Right cardiac atrium (tissue), 5 donors: Measurements from ENCODE around the gene ZNF554. TPM values are rescaled to one million over a fixed set of nuclear protein-coding genes. Genes with fewer than 3 reads are reported as not detected.
"Not testable (repeated sequence)": the region's sequence is repeated elsewhere in the genome, so short reads cannot be mapped to it uniquely, and the experiment has no call there.

ENCODE experiments used
- ATAC-seq, 2 donors: fragments of 200-7000 bp; cut with Tn5 transposase; one replicate each; pipeline versions ENCODE4 v1.8.0 to v1.9.1; 2020; ENCODE audit warnings: moderate library complexity in 2 of 2, mild to moderate bottlenecking in 1 of 2
- DNase-seq, 3 donors: peaks; one replicate each; pipeline ENCODE4 v3.0.0-alpha.2; 2020
- H3K27ac ChIP-seq: one replicate; pipeline ENCODE4 v1.5.1; 2013; ENCODE audit warnings: mild to moderate bottlenecking, low read length, control low read depth, moderate library complexity
- H3K27me3 ChIP-seq: one replicate; pipeline ENCODE4 v1.6.1; 2013; ENCODE audit not compliant: control insufficient read depth, insufficient read depth
- H3K4me1 ChIP-seq: one replicate; pipeline ENCODE4 v1.6.1; 2013; ENCODE audit warnings: low read length; ENCODE audit not compliant: control insufficient read depth, insufficient read depth
- H3K4me3 ChIP-seq: one replicate; pipeline ENCODE4 v1.5.1; 2013; ENCODE audit warnings: low read length, control low read depth
- H3K9me3 ChIP-seq: one replicate; pipeline ENCODE4 v1.6.1; 2013; ENCODE audit warnings: low read length; ENCODE audit not compliant: control insufficient read depth
- WGBS: extraction: QIAGEN DNeasy Blood & Tissue Kit; methylation state at CpG from one replicate; pipeline ENCODE4 v1.1.7; 2013; 5-methylcytosine and 5-hydroxymethylcytosine counted together
- intact Hi-C, 4 donors: fragments of 100-400 bp; cut with DNase I; formaldehyde crosslinking; loops; one replicate each; pipeline versions ENCODE4 v1.11.0 to v1.14.0; 2022 to 2023
- polyA plus RNA-seq: library from polyadenylated mRNA; stranded (reverse); fragments of 200-250 nt; gene quantifications from one replicate; pipeline ENCODE4 v1.2.3, GENCODE V29; 2013
- total RNA-seq, 4 donors: library from RNA; stranded (reverse); fragmentation: NEBNext Ultra II Directional; extraction: Animal tissue kit (Norgen Biotek cat#: 25700); gene quantifications; one replicate each; pipeline ENCODE4 v1.2.1, GENCODE V29; 2021
- donor health status: healthy with polysubstance abuse.
- donor health status: DM: no; HTN: yes; CAD: no.
- donor health status: DM: no; HTN: no; CAD: no.
- donor health status: DM: no; HTN: yes; CAD: no; lungs with severe emphysema.
- donor health status: DM: yes; HTN: yes; CAD: no.

The ZNF554 gene
- total and polyA plus RNA-seq, 5 donors, result 4.7 to 6.7 (median 6.1) TPM

- H3K4me3 ChIP-seq, result no peak overlapping the region
- no peaks in the 10 kb centered on the region for H3K9me3 ChIP-seq
- 82% methylated on average over 16 of the region's 16 CpGs for WGBS
- ATAC-seq (peak in 1 of 2 donors; percentile 25), DNase-seq (no peak)
- H3K4me1 ChIP-seq, result no peaks in the 10 kb centered on the region
- no peak overlapping the region for H3K27ac ChIP-seq
- H3K27me3 ChIP-seq, result no peaks in the 10 kb centered on the region
- intact Hi-C loops, result no loop called here
Measured at GRCh38 chr19:2791876-2792275, 27.8 kb upstream of the ZNF554 start.

GRCh38 chr19:2792666-2793065, 27.0 kb upstream of the ZNF554 start:
- H3K27me3 ChIP-seq, H3K27ac ChIP-seq, H3K4me3 ChIP-seq, DNase-seq, H3K9me3 ChIP-seq, ATAC-seq, H3K4me1 ChIP-seq, intact Hi-C loops: not testable (repeated sequence)
- WGBS, result 96% methylated on average over 10 of the region's 10 CpGs

DNA sequence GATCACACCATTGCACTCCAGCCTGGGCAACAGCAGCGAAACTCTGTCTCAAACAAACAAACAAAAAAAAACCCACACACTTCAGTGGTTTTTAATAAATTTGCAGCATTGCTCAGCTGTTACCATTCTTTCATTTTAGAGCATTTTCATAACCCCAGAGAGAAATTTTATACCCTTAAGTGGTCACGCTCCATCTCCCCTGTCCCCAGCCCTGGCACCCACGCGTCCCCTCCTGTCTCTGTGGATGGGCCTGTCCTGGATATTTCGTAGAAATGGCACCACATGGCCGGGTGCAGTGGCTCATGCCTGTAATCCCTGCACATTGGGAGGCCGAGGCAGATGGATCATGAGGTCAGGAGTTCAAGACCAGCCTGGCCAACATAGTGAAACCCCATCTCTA, 26.5 kb upstream of the ZNF554 start:
- DNase-seq, result no peak
- Histone ChIP-seq H3K9me3 (no peaks in the 10 kb centered on the region), H3K27ac (no peak overlapping the region), H3K4me1 (no peaks in the 10 kb centered on the region), H3K4me3 (no peak overlapping the region), H3K27me3 (no peaks in the 10 kb centered on the region)
- WGBS, result 94% methylated on average over 7 of the region's 7 CpGs
- intact Hi-C loops, result no loop called here
- ATAC-seq, result no peak

DNA sequence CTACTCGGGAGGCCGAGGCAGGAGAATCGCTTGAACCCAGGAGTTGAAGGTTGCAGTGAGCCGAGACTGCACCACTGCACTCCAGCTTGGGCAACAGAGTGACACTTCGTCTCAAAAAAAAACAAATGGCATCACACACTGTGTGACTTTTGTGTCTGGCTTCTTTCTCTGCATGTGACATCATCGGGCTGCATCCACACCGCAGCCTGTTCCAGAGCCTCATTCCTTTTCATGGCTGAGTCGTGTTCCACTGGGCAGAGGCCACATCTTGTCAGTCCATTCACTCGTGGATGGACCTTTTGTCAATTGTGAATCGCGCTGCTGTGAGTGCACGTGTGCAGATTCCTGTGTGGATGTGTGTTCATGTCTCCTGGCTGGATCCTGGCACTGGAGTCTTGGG, 26.1 kb upstream of the ZNF554 start:
- ATAC-seq (no peak), DNase-seq (no peak)
- Histone ChIP-seq H3K9me3 (no peaks in the 10 kb centered on the region), H3K4me3 (no peak overlapping the region), H3K27ac (no peak overlapping the region), H3K4me1 (no peaks in the 10 kb centered on the region), H3K27me3 (no peaks in the 10 kb centered on the region)
- WGBS, result 96% methylated on average over 12 of the region's 12 CpGs
- intact Hi-C loops, result no loop called here

DNA sequence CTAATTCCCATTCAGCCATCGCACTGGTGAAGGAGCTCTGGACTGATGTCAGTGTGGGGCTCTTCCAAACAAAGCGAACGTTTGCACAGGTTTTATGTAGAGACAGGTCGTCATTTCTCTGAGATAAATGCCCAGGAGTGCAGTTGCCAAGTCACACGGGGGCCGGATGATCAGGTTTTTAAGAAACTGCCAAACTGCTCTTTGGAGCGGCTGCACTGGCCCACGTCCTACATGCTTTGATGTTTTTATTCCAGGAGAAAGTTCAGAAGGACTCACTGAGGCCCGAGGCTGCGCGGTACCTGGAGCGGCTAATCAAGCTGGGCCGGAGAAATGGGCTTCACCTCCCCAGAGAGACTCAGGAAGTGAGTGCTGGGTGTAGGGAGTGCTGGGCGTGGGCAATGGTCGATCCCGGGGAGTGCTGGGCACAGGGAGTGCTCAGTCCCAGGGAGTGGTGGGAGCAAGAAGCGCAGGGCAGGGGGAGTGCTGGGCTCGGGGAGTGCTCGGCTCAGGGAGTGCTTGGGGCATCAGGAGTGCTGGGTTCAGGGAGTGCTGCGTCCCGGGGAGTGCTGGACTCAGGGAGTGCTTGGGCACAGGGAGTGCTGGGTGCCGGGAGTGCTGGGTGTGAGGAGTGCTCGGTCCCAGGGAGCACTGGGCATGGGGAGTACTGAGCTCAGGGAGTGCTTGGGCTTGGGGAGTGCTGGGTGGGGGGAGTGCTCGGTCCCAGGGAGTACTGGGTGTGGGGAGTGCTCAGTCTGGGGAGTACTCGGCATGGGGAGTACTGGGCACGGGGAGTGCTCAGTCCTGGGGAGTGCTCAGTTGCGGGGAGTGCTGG, 23.6 kb upstream of the ZNF554 start:
- Histone ChIP-seq H3K27ac (peak overlapping the region; percentile 96), H3K27me3 (no peaks in the 10 kb centered on the region), H3K4me3 (no peak overlapping the region), H3K9me3 (no peaks in the 10 kb centered on the region), H3K4me1 (no peaks in the 10 kb centered on the region)
- 87% methylated on average over 27 of the region's 27 CpGs for WGBS
- DNase-seq (no peak), ATAC-seq (peak in 1 of 2 donors; percentile 2)
- intact Hi-C loops, result no loop called here

GRCh38 chr19:2796659-2797266, 22.9 kb upstream of the ZNF554 start:
- ATAC-seq, result peak; percentile 43 to 50
- intact Hi-C loops, result no loop called here
- peak overlapping the region; percentile 96 for H3K27ac ChIP-seq
- H3K4me1 ChIP-seq, result no peaks in the 10 kb centered on the region
- no peaks in the 10 kb centered on the region for H3K9me3 ChIP-seq
- no peaks in the 10 kb centered on the region for H3K27me3 ChIP-seq
- H3K4me3 ChIP-seq, result no peak overlapping the region
- 85% methylated on average over 23 of the region's 23 CpGs for WGBS
- DNase-seq, result peak; percentile 37 to 80 (median 77)

DNA sequence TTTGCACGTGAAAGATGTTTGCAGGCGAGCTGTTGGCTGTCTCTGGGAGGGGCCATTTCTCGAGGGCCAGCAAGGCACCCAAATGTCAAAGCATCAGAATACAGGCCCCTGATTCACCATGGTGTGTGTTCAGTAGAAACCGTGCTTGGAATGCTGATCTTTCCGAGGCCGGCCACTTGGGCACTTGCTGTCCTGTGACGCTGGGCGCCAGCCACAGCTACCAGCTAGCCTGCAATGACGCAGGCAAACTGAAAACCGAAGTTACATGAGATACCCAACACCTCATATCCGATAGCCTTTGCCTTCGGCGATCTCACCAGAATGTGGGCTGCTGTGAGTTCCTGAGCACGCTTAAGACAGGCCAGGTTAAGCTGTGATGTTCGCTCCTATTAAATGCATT, 22.4 kb upstream of the ZNF554 start:
- 75% methylated on average over 15 of the region's 15 CpGs for WGBS
- H3K4me1 ChIP-seq, result no peaks in the 10 kb centered on the region
- H3K27ac ChIP-seq, result peak overlapping the region; percentile 96
- no peaks in the 10 kb centered on the region for H3K9me3 ChIP-seq
- H3K4me3 ChIP-seq, result no peak overlapping the region
- intact Hi-C loops, result no loop called here
- H3K27me3 ChIP-seq, result no peaks in the 10 kb centered on the region
- ATAC-seq (peak; percentile 61 to 72), DNase-seq (peak; percentile 55 to 78 (median 76))

DNA sequence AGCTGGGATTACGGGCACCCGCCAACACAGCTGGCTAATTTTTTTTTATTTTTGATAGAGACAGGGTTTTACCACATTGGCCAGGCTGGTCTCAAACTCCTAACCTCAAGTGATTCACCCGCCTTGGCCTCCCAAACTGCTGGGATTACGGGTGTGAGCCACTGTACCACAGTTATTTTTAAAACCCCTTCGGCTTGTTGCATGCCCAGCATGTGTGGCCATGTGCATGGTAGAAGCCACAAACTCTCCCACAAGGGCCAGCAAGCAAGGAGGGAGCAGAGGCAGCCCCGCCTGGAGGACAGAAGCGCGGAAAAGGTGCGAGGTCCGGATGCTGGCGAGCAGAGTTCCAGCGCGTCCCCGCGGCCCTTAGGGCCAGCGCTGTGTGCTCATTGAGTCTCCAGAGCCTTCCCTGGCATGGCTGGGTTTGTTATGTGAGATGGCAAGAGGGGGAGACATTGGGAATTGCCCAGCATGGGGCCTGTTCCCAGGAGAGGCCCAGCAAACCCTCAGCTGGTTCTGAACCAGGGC, 21.4 kb upstream of the ZNF554 start:
- Histone ChIP-seq H3K27me3 (no peaks in the 10 kb centered on the region), H3K4me3 (no peak overlapping the region), H3K9me3 (no peaks in the 10 kb centered on the region), H3K4me1 (no peaks in the 10 kb centered on the region), H3K27ac (peak overlapping the region; percentile 39)
- ATAC-seq (no peak), DNase-seq (no peak)
- 91% methylated on average over 16 of the region's 16 CpGs for WGBS
- intact Hi-C loops, result no loop called here

GRCh38 chr19:2798733-2799132, 20.9 kb upstream of the ZNF554 start:
- peak overlapping the region; percentile 39 for H3K27ac ChIP-seq
- H3K4me1 ChIP-seq, result no peaks in the 10 kb centered on the region
- WGBS, result 60% methylated on average over 7 of the region's 7 CpGs
- H3K27me3 ChIP-seq, result no peaks in the 10 kb centered on the region
- ATAC-seq (peak; percentile 65 to 68), DNase-seq (peak; percentile 71 to 83 (median 81))
- no peak overlapping the region for H3K4me3 ChIP-seq
- intact Hi-C loops, result no loop called here
- H3K9me3 ChIP-seq, result no peaks in the 10 kb centered on the region

GRCh38 chr19:2799273-2800020, 20.2 kb upstream of the ZNF554 start:
- DNase-seq (no peak), ATAC-seq (no peak)
- Histone ChIP-seq H3K27me3 (no peaks in the 10 kb centered on the region), H3K4me3 (no peak overlapping the region), H3K27ac (peak overlapping the region; percentile 25), H3K4me1 (no peaks in the 10 kb centered on the region), H3K9me3 (no peaks in the 10 kb centered on the region)
- intact Hi-C loops, result no loop called here
- WGBS, result 95% methylated on average over 41 of the region's 41 CpGs

- ATAC-seq (no peak), DNase-seq (peak in 2 of 3 donors; percentile 65 to 68)
- no peaks in the 10 kb centered on the region for H3K4me1 ChIP-seq
- no peak overlapping the region for H3K4me3 ChIP-seq
- H3K9me3 ChIP-seq, result no peaks in the 10 kb centered on the region
- WGBS, result 86% methylated on average over 22 of the region's 22 CpGs
- intact Hi-C loops, result no loop called here
- no peaks in the 10 kb centered on the region for H3K27me3 ChIP-seq
- H3K27ac ChIP-seq, result no peak overlapping the region
Measured at GRCh38 chr19:2800506-2800905, 19.2 kb upstream of the ZNF554 start.
